GM18526 (cell line): Measurements from ENCODE around the gene ERC2.

Experiments used
- POLR2A ChIP-seq: IDR thresholded peaks from 3 replicates; pipeline ENCODE4 v1.6.1; 2011; ENCODE audit not compliant: insufficient read length; ENCODE audit errors: extremely low read depth

ERC2 gene

DNA sequence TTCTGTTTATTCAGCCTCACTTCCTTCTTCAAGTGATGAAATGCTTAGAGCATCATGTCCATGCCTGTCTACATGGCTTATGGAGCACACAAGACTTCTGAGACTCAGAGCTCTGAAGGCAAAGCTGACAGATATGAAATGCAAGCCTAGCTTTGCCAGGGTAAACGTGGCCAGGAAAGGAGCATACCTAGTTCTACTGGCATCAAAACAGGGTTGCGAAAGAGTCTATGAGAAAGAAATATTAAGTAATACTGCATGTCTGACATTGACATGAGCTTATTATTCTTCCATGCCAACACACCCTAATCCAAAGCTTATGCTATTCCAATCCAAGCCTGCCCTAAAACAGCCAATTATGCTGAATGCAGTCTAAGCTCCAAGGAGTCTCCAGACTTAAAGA lies 391.5 kb downstream of the ERC2 start:
- no peak for TF ChIP-seq POLR2A

DNA sequence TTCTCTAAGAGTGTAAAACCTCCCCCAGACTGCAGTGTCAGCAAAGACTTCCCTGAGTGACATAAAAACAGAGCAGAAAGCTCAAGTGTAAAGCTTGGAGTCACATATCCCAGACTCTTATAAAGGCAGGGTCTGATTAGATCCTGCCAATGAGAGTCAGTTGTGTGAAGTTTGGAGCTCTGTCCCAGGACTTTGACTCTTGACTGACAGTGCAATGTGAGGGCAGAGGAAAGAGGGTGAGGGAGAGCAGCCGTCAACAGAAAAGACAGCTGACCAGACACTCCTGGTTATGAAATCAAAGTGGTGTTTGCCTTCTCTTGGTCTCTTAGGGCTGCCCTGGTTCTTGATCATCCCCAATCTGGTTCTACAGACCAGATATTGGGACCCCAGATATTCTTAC lies 393.2 kb downstream of the ERC2 start:
- TF ChIP-seq POLR2A, result no peak

DNA sequence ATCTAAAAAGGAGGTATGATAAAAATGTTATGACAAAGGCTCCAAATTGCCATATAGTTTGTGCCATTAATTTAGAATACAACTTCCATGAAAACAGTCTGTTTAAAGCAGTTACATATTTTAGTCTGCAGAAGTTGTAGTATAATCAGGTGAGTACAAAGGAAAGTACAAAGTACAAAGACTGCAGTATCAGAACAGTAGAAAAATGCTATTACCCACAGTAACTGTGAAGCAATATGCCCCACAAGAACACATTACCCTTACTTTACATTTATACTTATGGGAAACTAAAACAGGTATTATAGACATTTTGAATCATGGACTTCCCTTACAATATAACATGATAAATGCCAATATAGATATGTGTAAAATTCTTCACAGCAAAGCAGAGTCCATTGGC lies 398.5 kb downstream of the ERC2 start:
- TF ChIP-seq POLR2A, result no peak

DNA sequence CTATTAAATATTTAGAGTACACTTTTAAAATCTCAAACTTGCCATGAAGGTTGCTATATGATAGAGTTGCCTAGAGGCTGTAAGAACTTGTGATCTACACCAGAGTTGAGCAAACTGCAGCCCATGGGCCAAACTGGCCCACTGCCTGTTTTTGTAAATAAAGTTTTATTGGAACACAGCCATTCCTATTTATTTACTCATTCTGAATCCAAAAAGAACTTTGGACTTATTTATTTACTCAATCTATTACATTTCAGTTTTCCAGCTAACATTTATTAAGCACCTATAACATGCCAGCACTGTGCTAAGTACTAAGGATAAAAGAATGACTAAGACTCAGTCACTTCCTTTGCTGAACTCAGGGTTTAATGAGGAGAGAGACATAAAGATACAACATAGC lies 403.6 kb downstream of the ERC2 start:
- TF ChIP-seq POLR2A, result no peak

DNA sequence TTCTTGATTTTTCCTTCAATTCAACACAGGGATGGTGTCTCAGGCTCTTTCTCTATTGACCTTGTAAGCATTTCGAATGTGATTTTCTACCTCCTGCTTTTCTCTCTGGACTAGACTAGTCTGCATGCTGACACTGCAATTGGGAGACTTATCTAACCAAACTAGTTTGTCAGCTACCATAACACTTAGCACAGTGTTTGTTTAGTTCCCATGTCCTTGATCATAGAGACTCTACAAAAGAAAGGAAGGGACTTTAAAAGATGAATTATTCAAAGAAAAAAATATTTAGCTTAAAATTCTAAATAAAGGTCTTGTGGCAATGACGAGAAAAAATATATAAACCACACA lies 407.0 kb downstream of the ERC2 start:
- TF ChIP-seq POLR2A, result no peak

DNA sequence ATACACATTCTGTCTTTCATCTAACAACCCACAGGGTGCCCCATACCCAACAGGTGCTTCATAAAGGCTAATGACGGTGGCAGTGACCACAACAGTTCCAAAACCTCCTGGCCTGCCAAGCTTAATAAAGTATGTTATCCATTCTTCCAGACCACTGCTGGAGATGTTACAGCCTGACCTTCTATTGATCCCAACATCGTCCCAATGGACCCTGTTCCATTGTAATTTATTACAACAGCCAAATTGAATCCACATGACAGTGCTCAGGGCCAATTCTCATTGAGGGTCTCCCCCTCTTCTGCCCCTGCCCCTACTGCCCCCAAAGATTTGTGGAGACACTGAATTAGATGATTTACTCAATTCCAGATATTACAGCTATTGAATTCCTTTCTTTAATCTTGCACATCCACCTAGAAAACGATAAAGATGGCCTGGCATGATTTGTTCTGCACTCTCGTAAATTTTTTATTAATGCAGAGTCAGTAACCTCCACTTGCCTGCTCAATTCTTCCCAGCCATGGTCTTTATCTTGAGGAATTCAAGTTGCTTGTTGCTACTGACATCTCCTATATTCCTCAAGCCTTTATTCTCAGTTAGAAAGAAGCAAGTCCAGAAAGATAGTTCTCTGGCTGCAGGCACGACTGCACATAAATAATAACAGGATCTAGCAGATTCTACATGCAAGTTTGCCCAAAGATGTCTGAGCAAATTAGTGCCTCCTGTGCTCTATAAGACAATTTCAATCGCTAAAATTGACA lies 407.6 kb downstream of the ERC2 start:
- no peak for TF ChIP-seq POLR2A

DNA sequence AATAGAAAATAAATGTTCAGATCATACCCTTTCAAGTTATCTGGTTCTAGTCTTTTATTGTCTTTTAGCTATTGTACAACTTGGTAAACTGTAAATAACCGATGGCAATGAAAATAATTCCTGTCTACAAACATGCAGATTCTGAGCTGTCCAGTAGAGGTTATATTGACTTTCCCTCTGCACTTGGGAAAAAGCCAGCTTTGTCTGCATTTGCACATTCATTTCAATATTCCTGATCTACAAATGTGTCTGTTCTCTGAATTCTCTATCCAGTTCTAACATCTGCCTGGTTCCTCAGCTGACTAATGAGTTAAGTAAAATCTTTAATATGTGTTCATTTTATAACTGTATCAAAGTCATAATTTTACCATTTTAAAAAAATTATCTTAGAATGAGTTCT lies 408.5 kb downstream of the ERC2 start:
- no peak for TF ChIP-seq POLR2A

DNA sequence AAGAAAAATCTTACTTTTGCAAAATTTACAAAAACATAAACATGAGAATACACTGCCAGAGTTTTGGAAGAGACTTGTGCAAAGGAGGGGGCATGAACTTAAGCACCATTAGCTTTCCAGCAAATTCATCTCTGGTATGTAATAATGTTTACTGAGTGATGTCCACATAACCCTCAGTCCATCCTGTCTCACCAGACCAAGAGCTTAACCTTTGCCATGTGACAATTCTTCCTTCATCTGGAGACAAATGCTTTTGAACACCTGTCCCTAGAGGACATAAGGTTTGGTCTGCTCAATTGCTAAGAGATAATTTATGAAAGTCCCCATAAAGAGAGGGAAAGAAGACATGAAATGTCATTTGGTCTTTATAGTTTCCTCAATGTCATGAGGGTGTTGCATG lies 412.3 kb downstream of the ERC2 start:
- no peak for TF ChIP-seq POLR2A

DNA sequence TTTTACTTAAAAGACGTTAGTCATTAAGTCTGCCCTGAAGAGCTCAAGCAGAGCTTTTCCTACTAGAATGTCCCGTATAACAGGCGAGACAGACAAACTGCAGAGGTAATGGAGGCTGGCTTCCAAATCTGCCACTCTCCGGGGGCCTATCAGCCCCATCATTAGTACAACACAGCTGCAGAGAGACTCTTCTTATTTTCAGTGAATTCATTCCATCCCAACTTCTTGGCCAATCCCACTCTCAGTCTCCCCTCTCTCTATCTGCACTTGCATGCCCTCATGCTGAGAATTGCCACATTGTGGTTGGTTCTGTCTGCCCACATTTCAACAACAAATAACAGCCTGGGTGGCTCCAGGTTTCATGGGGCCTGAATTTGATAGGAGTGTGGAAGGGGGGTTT lies 412.7 kb downstream of the ERC2 start:
- no peak for TF ChIP-seq POLR2A

DNA sequence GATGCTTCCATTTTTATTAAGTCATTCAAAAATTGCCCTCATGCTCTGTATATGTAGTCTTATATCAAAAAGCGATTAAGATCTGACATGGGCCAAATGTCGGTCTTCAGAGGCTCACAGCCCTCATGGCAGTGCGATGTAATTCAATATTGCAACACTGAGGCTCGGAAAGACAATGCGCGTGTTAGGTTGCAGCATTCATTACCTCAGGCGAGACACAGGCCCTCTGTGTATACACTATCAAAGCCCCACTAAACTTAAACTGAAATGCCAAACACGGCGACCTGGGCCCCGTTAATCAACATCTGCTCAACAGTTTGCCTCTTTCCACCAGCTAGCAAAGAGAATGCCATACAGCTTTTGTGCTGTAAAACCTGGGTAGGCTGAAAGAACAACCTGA lies 413.4 kb downstream of the ERC2 start:
- TF ChIP-seq POLR2A, result no peak

DNA sequence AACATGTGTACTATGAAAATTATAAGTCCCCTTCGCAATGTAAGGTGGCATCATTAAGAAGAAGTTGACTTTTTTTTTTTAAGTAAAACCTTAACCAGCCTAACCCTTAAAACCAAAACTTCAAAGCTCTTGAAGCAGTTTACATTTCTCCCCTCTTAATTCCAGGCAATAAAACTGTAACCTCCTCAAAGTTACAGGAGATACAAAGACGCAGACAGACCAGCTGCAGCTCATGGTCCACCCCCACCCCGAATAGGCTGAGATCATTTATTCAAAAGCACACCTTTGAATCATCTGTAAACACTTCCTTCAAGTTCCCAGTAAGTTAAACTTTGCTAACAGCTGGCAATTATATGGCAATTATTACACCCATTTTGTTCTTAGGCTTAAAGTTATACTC lies 414.5 kb downstream of the ERC2 start:
- TF ChIP-seq POLR2A, result no peak

DNA sequence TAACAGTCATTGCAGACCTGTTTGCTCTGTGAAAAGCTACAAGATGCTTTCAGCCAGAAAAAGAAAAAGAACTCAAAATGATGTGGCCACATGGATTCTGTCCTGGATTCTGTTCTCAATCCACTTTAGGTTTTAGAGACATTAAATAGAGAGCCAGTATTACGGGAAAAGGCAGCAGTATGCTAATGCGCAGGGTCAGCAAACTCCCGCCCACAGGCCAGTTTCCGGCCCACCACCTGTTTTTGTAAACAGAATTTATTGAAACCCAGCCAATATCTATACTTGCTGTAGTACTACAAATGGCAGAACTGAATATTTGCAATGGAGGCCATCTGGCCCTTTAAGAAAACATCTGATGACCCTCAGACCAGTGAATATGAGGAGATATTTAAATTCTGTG lies 416.1 kb downstream of the ERC2 start:
- no peak for TF ChIP-seq POLR2A

DNA sequence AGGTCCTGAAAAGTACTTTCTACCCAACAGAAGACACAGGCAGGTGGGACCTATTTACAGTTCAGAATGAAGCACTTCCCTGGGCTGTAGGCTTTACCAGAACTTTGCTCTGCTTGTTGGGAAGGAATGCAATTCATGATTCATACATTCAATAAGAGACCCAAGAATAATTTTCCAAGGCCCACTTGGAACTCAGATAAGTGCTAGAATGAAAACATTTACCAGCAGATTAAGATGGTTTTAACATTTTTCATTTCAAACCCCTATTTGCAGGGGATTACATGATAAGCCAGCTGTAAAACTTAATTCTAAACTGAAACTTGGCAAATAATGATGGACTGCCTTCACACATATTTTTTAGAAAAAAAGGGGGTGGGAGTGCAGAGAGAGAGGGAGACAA lies 417.2 kb downstream of the ERC2 start:
- TF ChIP-seq POLR2A, result no peak

DNA sequence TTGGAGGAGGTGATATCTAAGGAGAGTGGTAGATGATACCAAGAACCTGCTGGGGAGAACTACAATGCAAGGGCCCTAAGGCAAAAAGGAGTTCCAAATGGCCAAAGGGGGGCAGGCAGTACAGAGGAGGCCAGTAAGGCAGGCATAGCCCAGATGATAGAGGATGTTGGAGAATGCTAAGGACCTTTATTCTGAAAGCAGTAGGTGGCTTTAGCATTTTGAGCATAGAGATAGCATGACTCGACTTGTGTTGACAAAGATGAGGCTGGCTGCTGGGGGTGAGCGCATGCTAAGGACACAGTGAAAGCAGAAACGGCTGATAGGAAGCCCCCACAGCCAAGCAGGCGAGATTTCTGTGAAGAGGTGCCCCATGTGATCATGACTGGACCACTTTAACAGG lies 419.3 kb downstream of the ERC2 start:
- TF ChIP-seq POLR2A, result no peak

DNA sequence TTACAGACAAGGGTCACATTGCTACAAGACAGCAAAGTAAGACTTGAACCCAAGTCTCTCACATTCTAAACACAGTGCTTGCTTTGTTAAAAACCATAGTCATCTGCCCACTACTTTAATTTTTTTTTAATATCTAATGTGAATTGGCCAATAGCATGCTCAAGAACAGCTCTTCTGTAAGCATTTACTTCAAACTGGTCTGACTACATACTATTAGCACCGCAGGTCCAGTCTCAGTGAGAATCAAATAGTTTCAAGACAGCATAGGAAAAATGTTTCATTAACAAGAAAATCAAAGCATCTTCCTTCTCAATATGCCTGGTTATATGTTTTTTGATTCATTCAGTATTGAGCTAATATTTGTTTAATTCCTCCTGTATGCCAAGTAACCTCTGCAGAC lies 419.9 kb downstream of the ERC2 start:
- no peak for TF ChIP-seq POLR2A

DNA sequence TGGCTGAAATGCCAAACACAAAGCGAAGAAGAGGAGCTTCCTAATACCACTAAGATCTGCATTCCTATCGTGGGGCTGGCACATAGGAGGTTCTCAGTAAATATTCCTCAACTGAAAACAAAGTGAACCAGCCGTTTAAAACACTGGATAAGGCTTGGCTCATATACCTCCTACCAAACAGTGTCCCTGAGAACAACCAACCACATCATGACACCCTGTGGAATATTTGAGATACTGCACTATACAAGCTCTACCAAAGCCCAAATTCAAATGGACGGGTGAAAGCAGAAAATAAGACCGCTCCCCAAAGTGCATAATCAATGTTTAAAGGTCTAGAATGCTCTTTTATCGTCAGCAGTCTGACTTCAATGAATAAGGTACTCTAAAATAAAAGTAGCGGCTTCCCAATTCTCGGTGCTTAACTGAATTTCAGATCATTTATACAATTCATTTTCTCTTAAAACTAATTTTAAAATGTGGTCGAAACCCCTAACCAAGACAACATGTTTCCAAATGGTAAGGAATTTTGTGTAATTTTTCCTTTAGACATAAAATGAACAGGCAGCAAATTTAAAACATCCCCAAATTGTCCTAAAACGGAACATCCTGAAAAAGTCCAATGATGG lies 425.8 kb downstream of the ERC2 start:
- TF ChIP-seq POLR2A, result no peak

DNA sequence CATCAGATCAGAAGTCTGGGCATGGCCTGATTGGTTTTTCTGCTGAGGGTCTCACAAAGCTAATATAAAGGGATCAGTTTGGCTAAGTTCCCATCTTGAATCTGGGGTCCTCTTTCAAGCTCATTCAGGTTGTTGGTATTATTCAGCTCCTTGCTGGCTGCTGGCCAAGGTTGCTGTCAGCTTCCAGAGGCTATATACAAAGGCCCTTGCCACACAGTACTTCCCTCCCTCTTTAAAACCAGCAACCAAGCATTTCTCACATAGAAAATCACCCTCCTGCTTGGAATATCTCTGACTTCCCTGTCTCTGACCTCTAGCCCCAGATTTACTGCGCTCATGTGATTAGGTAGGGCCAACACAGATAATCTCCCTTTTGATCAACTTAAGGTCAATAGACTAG lies 442.9 kb downstream of the ERC2 start:
- TF ChIP-seq POLR2A, result no peak

DNA sequence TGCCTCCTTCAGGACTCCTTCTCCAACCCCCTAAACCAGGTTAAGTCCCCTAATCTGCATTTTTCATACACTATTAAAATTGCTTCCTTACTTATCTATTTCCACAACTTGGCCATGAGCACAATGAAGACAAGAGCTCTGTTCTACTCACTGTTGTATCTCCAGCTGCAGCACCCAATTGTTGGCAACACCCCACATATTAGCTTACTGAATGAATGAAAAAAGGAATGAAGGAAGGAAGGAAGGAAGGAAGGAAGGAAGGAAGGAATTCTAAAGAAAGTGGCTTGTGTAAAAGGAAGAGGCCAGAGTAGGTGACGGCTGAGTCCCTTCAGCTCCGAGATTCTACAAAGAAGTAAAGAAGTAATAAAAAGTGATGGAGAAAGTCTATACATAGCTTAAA lies 444.7 kb downstream of the ERC2 start:
- TF ChIP-seq POLR2A, result no peak

DNA sequence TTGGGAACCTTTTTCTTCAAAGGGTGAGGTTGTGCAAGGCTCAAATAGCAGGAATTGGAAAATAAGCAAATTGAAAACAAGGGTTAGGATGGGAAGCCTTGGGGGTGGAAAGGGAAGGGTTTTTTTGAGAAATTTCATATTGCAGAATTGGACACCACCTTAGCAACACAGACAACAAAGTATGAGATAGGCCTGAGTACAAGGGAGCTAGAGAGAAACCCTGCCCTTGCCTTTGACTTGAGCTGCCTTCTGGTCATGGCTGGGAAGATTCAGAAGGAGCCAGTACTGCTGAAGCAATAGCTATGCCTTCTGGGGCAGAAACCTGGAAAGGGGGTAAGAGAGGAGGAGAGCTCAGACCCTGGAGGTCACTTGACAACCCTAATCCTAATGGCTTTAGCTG lies 445.6 kb downstream of the ERC2 start:
- TF ChIP-seq POLR2A, result no peak
